NT2/D1 (cell line): ENCODE data around the gene FGF6.

ENCODE experiments used
- SUZ12 ChIP-seq: IDR thresholded peaks from 2 replicates; pipeline ENCODE4 v1.6.1; 2011; ENCODE audit not compliant: insufficient read length, insufficient read depth; ENCODE audit errors: extremely low read depth
- YY1 ChIP-seq: IDR thresholded peaks from 2 replicates; pipeline ENCODE4 v1.6.1; 2011; ENCODE audit not compliant: insufficient read length, insufficient read depth
- ZNF274 ChIP-seq: IDR thresholded peaks from 2 replicates; pipeline ENCODE4 v1.6.1; 2011; ENCODE audit warnings: mild to moderate bottlenecking, low read depth, low read length

DNA sequence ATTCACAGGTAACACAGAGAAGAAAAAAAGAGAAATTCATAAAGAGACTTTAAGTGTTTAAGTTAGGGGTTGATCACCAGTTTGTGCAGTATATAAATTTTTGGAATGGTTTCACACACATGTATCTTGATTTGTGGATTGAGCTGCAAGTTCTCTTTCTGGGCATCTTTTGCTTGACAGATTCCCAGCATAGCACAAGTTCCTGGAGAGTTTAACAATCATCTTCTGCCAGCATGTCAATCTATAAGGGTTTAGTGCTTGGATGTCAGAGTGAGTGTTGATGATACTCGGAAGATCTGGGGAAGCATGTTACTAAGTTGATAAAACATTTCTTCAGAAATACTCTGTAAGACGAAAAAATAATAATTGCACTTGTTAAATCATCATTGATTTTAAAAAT lies 43.9 kb upstream of the FGF6 start:
- TF ChIP-seq ZNF274, result no peak
- TF ChIP-seq YY1, result no peak
- no peak for TF ChIP-seq SUZ12
